ENCODE data around the gene KIF1B.
A peak's percentile ranks its signal among the peaks of the same experiment; 100 is the strongest.

Gene KIF1B

GRCh38 chr1:10161541-10162290 is 48.7 kb upstream of the KIF1B start:
- no peak overlapping the region for H2AFZ ChIP-seq (ENCODE audit: low read length)
- no peak overlapping the region for H3K4me3 ChIP-seq (ENCODE audit: low read length)
- no peak for TF ChIP-seq CTCF (IDR thresholded peaks at IDR 0.05; ENCODE audit: low read length)
- no peak for TF ChIP-seq EZH2 (optimal IDR thresholded peaks at IDR 0.05; ENCODE audit: low read depth, low read length)
- no peak for TF ChIP-seq EZH2phosphoT487 (IDR thresholded peaks at IDR 0.05; ENCODE audit: low read length)
- no peaks in the 10 kb centered on the region for H3F3A ChIP-seq (ENCODE audit: insufficient read depth, low read length)
- no peak overlapping the region for H3K27ac ChIP-seq (ENCODE audit: low read length)
- no peak for DNase-seq
- peaks cover 7% of the 10 kb centered on the region; the same call in 1 of the 2 replicates for H3K36me3 ChIP-seq (replicated peaks; ENCODE audit: insufficient read depth, low read length)
- no peaks in the 10 kb centered on the region for H4K20me1 ChIP-seq (ENCODE audit: insufficient read depth, low read length)
- H3K4me1 ChIP-seq (ENCODE audit: low read length): no peaks in the 10 kb centered on the region
- no peak overlapping the region for H3K9ac ChIP-seq (ENCODE audit: low read length)
- H3K9me2 ChIP-seq (replicated peaks; ENCODE audit: insufficient read depth, low read length): no peaks in the 10 kb centered on the region
- H3K4me2 ChIP-seq (ENCODE audit: low read depth, low read length): no peak overlapping the region
- H3K27me3 ChIP-seq (replicated peaks; ENCODE audit: insufficient read depth, low read length): no peaks in the 10 kb centered on the region
- H3K9me3 ChIP-seq (replicated peaks; ENCODE audit: insufficient read depth, low read length): no peaks in the 10 kb centered on the region
- H3K79me2 ChIP-seq (ENCODE audit: low read length): no peaks in the 10 kb centered on the region

- no peak for DNase-seq
- peaks cover 20% of the 10 kb centered on the region; the same call in 1 of the 2 replicates for H3K36me3 ChIP-seq (replicated peaks; ENCODE audit: insufficient read depth, low read length)
- H3K9me3 ChIP-seq (replicated peaks; ENCODE audit: insufficient read depth, low read length): no peaks in the 10 kb centered on the region
- no peaks in the 10 kb centered on the region for H3K9me2 ChIP-seq (replicated peaks; ENCODE audit: insufficient read depth, low read length)
- H4K20me1 ChIP-seq (ENCODE audit: insufficient read depth, low read length): no peaks in the 10 kb centered on the region
- H3K9ac ChIP-seq (ENCODE audit: low read length): peak overlapping the region; percentile 39; the same call in 1 of the 2 replicates
- peaks cover 33% of the 10 kb centered on the region for H3K4me1 ChIP-seq (ENCODE audit: low read length)
- peaks cover 6% of the 10 kb centered on the region for H3K79me2 ChIP-seq (ENCODE audit: low read length)
- H3K4me2 ChIP-seq (ENCODE audit: low read depth, low read length): peak overlapping the region; percentile 57
- H3K27ac ChIP-seq (ENCODE audit: low read length): peak overlapping the region; percentile 87
- H2AFZ ChIP-seq (ENCODE audit: low read length): no peak overlapping the region
- H3K4me3 ChIP-seq (ENCODE audit: low read length): no peak overlapping the region
- H3K27me3 ChIP-seq (replicated peaks; ENCODE audit: insufficient read depth, low read length): no peaks in the 10 kb centered on the region
- TF ChIP-seq CTCF (IDR thresholded peaks at IDR 0.05; ENCODE audit: low read length): no peak
- TF ChIP-seq EZH2 (optimal IDR thresholded peaks at IDR 0.05; ENCODE audit: low read depth, low read length): no peak
- TF ChIP-seq EZH2phosphoT487 (IDR thresholded peaks at IDR 0.05; ENCODE audit: low read length): no peak
- H3F3A ChIP-seq (ENCODE audit: insufficient read depth, low read length): peaks cover 25% of the 10 kb centered on the region
Observed at GRCh38 chr1:10168912-10169514, 41.4 kb upstream of the KIF1B start.

DNA sequence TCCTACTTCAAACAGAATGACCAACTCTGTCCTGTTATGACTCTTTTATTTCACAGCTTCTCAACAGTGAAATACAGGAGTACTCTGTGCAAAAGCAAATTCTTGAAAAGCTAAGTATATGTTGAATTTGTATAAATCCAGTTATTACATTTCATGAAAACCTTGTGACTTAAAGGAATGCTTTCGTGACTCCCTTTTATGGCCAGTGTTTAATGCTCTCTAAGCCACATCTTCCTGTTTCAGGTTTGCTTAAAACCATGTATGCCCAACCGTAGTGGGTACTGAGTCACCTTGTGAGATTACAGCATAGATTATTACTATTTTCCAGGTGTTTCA is 40.2 kb upstream of the KIF1B start:
- Histone ChIP-seq H3K9me3 (replicated peaks; ENCODE audit: insufficient read depth, low read length) (no peaks in the 10 kb centered on the region), H3K27me3 (replicated peaks; ENCODE audit: insufficient read depth, low read length) (no peaks in the 10 kb centered on the region), H3K9ac (ENCODE audit: low read length) (peak overlapping the region; percentile 39; the same call in 1 of the 2 replicates), H3F3A (ENCODE audit: insufficient read depth, low read length) (peaks cover 25% of the 10 kb centered on the region), H2AFZ (ENCODE audit: low read length) (peak overlapping the region; percentile 38; the same call in 1 of the 2 replicates), H3K27ac (ENCODE audit: low read length) (peak overlapping the region; percentile 87), H3K79me2 (ENCODE audit: low read length) (peaks cover 6% of the 10 kb centered on the region), H3K4me1 (ENCODE audit: low read length) (peaks cover 33% of the 10 kb centered on the region), H4K20me1 (ENCODE audit: insufficient read depth, low read length) (no peaks in the 10 kb centered on the region), H3K4me3 (ENCODE audit: low read length) (no peak overlapping the region), H3K4me2 (ENCODE audit: low read depth, low read length) (peak overlapping the region; percentile 57), H3K36me3 (replicated peaks; ENCODE audit: insufficient read depth, low read length) (0 out of 2 replicates have a peak, but pooled peaks cover 16% of the 10 kb centered on the region), H3K9me2 (replicated peaks; ENCODE audit: insufficient read depth, low read length) (no peaks in the 10 kb centered on the region)
- TF ChIP-seq EZH2phosphoT487 (IDR thresholded peaks at IDR 0.05; ENCODE audit: low read length): no peak
- no peak for TF ChIP-seq EZH2 (optimal IDR thresholded peaks at IDR 0.05; ENCODE audit: low read depth, low read length)
- no peak for TF ChIP-seq CTCF (IDR thresholded peaks at IDR 0.05; ENCODE audit: low read length)
- peak; percentile 79 for DNase-seq

Data from MM.1S (cell line).